IMR-90 (cell line): ENCODE data around the gene GALP. TPM values are rescaled to one million over a fixed set of nuclear protein-coding genes. Genes with fewer than 3 reads are reported as not detected.

Source experiments
- microRNA-seq, 2 experiments: library from miRNA; stranded (forward) in 1 of 2; unstranded in 1 of 2; fragments of 10-50 nt in 1 of 2; fragments of <30 nt in 1 of 2; gene quantifications in 1 of 2; microRNA quantifications in 1 of 2; one replicate each; pipeline versions ENCODE3 to v1.1.0; 2013 to 2020; ENCODE audit not compliant: insufficient read depth in 1 of 2, insufficient read length in 1 of 2, unreplicated experiment in 1 of 2
- polyA plus RNA-seq, 3 experiments: library from polyadenylated mRNA; depleted of rRNA; stranded (reverse); fragments of >200 nt; gene quantifications; 2 replicates each; pipeline ENCODE4 v1.2.3, GENCODE V29; 2012; ENCODE audit warnings: low replicate concordance in 1 of 3
- small RNA-seq, 5 experiments: library from RNA; depleted of rRNA; stranded (forward); fragments of <200 nt; gene quantifications; one replicate each; pipeline ENCODE3, GENCODE V24; 2012
- total RNA-seq: library from RNA; depleted of rRNA; stranded (reverse); fragments of >200 nt; gene quantifications from 2 replicates; pipeline ENCODE4 v1.2.3, GENCODE V29; 2012; rRNA removed

Gene GALP
- total and polyA plus RNA-seq, 2 of the 4 experiments (the other 2 are of a cell fraction): not detected

Small RNA genes within 50 kb of the gene (microRNA-seq; reads per million reads assigned to microRNA genes)
- gene AC024580.2 (ENCODE audit: insufficient read depth, insufficient read length): not detected

Small RNA genes within 50 kb of the gene (small RNA-seq; reads per million reads assigned to genes)
- gene AC024580.2: 0 reads per million in 5 experiments

Other genes starting within 250 kb of the GALP start
- not detected in 2 replicates for gene NLRP13, start 243.7 kb upstream of the GALP start, total RNA-seq
- gene NLRP13, start 243.7 kb upstream of the GALP start, polyA plus RNA-seq (2012; rRNA removed): not detected in 2 replicates
- not detected in 2 replicates for gene NLRP8, start 228.2 kb upstream of the GALP start, total RNA-seq
- not detected in 2 replicates for gene NLRP8, start 228.2 kb upstream of the GALP start, polyA plus RNA-seq (2012; rRNA removed)
- gene NLRP5, start 189.2 kb upstream of the GALP start, total RNA-seq: not detected in 2 replicates
- gene NLRP5, start 189.2 kb upstream of the GALP start, polyA plus RNA-seq (2012; rRNA removed): not detected in 2 replicates
- gene ZNF787, start 54.7 kb upstream of the GALP start, total RNA-seq: 4.8 and 5.6 TPM in 2 replicates
- gene ZNF787, start 54.7 kb upstream of the GALP start, polyA plus RNA-seq (2012; rRNA removed): 11.2 and 17.7 TPM in 2 replicates
- gene ZNF444, start 34.7 kb upstream of the GALP start, total RNA-seq: 2.5 and 3.3 TPM in 2 replicates
- gene ZNF444, start 34.7 kb upstream of the GALP start, polyA plus RNA-seq (2012; rRNA removed): 20.3 and 25.2 TPM in 2 replicates
- gene ZSCAN5B, start 21.8 kb downstream of the GALP start, total RNA-seq: not detected in 2 replicates
- gene ZSCAN5B, start 21.8 kb downstream of the GALP start, polyA plus RNA-seq (2012; rRNA removed): not detected in 2 replicates
- not detected in 2 replicates for gene ZSCAN5C, start 26.3 kb downstream of the GALP start, total RNA-seq
- gene ZSCAN5C, start 26.3 kb downstream of the GALP start, polyA plus RNA-seq (2012; rRNA removed): not detected in 2 replicates
- not detected in 2 replicates for gene EDDM13, start 96.7 kb downstream of the GALP start, total RNA-seq
- not detected in 2 replicates for gene EDDM13, start 96.7 kb downstream of the GALP start, polyA plus RNA-seq (2012; rRNA removed)
- gene ZSCAN5A, start 138.8 kb downstream of the GALP start, total RNA-seq: 3.6 and 4.3 TPM in 2 replicates
- gene ZSCAN5A, start 138.8 kb downstream of the GALP start, polyA plus RNA-seq (2012; rRNA removed): 5.0 and 7.5 TPM in 2 replicates
- 1.7 and 1.8 TPM in 2 replicates for gene ZNF582, start 217.5 kb downstream of the GALP start, total RNA-seq
- gene ZNF582, start 217.5 kb downstream of the GALP start, polyA plus RNA-seq (2012; rRNA removed): 1.6 and 1.9 TPM in 2 replicates
- gene ZNF583, start 228.3 kb downstream of the GALP start, total RNA-seq: 5.4 and 6.9 TPM in 2 replicates
- 1.9 and 2.8 TPM in 2 replicates for gene ZNF583, start 228.3 kb downstream of the GALP start, polyA plus RNA-seq (2012; rRNA removed)